Kasumi-1 (cell line): Measurements from ENCODE around the gene ATP4B.

Experiments
- DNase-seq, 2 experiments: peaks; one replicate each; lab custom pipeline; 2025; lab: John Stamatoyannopoulos, UW

Gene ATP4B

DNA sequence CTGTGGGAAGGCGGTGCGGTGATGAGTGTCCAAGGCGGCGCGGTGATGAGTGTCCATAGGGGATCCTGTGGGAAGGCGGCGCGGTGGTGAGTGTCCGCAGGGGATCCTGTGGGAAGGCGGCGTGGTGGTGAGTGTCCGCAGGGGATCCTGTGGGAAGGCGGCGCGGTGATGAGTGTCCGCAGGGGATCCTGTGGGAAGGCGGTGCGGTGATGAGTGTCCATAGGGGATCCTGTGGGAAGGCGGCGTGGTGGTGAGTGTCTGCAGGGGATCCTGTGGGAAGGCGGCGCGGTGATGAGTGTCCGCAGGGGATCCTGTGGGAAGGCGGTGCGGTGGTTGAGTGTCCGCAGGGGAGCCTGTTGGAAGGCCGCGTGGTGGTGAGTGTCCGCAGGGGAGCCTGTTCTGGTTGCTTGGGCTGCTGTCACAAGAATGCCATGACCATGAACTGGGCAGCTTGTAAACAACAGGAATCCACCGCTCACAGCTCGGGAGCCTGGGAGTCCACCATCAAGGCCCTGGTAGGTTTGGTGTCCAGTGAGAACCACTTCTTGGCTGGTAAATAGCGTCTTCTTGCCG, 52.0 kb downstream of the ATP4B start:
- DNase-seq: no peak

DNA sequence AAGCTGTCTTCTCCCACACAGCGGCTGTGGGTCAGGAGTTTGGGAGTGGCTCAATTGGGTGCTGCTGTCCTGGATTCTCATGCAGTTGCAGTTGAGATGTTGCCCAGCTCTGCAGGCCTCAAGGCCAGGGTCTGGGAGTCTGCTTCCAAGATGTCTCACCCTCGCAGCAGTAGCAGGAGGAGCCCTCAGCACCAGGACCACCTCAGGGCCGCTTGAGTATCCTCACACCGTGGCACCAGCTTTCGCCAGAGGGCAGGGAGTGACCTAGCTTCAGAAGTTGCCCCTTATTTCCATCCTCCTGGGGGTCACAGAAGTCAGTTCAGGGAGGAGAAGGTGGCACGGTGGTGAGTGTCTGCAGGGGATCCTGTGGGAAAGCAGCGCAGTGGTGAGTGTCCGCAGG, 52.5 kb downstream of the ATP4B start:
- DNase-seq: no peak

DNA sequence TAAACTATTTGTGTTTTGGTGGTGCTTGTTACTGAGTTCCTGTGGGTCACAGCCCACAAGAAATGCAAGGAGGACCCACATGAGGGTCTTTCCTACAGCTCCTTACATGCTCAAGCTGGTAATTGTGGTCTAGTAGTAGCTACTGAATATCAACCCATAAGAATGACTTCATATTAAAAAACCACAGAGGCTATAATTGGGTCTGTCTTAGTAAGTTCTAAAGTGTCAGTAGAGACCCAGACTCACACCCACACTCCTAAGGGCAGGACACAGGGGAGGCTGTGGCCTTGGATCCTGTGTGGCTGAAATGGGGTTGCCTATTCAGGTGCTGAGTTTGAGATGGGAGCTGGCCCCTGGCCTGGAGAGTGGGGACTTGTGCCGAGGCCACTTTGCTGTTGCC, 53.8 kb downstream of the ATP4B start:
- no peak for DNase-seq

DNA sequence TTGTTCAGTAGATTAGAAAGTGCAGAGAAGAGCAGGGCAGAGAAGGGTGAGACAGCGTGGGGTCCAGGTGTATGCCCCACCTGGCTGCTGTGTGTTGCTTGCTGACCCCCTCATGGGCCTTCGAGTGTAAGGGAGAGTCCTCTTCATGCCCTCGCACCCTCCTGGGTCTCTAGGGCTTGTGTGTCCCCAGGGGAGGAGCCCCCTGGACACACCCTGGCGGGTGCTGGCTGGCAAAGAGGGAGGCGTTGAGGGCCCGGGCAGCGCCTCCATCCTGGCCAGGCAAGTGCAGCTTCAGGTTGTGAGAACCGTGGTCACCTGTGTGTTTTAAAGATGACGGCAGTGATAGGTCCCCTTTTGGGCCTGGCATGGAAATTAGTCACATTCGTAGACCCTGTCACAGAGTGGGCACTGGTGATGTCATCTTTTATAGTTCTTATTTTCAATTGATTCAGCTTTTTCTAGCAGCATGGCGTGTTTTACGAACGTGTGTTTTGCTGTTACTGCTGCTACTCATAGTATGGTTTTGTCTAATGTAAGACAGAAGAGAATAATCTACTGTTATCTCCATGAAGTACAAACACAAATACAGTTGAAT, 54.8 kb downstream of the ATP4B start:
- DNase-seq: no peak

DNA sequence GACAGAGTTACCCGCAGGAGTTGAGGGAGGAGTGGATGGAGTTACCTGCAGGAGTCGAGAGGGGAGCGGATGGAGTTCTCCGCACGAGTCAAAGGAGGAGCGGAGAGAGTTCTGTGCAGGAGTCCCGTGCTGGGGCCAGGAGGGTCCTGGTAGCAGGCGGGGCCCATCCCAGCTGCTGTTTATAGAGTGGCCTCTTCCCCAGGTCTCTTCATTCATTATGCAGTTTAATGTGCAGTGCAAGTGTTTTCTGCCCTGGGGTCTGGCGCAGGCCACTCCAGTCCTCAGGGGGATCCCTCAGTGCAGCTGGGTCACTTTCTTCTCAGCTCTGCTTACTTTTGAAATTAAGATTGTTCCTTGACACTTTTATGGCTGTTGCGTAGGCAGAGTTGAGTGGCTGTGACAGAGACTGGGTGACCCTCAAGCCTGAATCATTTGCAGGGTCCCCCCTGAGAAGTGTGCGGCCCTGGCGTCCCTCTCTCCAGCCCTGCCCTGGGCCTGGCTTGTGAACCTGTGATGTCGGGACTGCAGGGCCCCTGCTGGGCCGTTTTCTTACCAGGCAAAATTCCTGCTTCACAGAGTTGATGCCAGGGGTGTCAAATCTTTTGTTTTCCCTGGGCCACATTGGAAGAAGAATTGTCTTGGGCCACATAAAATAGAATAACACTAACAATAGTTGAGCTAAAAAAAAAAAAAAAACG, 55.6 kb downstream of the ATP4B start:
- DNase-seq: no peak

DNA sequence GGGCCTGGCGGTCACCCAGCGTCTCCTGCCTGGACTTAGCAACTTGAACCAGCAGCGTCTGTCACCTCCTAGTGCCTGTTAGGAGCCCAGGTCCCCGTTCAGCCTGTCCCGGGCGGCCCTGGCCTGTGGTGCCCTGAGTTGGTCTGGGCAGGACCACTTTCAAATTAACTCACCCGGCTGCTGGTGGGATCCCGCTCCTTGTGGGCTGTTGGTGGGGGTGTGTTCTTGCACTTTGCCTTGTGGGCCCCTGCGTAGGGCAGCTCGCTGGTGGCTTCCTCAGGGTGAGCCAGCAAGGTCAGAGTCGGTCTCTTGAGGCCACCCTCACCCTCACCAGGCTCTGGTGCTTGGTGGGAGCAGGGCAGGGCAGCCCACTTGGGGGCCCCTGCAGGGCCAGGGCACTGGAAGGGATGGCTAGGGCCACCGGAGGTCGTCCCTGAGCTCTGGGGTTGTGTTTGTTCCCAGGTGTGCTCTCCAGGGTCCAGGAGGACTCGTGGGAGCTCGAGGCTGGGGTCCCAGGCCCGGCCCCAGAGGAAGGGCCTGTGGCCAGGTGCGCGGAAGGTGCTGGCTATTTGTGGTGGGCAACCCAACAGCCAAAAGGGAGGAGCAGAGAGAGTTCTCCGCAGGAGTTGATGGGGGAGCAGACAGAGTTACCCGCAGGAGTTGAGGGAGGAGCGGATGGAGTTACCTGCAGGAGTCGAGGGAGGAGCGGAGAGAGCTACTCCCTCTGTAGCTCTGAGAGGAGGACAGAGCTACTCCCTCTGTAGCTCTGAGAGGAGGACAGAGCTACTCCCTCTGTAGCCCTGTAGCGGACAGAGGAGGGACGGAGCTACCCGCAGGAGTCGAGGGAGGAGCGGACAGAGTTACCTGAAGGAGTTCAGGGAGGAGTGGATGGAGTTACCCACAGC, 56.6 kb downstream of the ATP4B start:
- DNase-seq: no peak

DNA sequence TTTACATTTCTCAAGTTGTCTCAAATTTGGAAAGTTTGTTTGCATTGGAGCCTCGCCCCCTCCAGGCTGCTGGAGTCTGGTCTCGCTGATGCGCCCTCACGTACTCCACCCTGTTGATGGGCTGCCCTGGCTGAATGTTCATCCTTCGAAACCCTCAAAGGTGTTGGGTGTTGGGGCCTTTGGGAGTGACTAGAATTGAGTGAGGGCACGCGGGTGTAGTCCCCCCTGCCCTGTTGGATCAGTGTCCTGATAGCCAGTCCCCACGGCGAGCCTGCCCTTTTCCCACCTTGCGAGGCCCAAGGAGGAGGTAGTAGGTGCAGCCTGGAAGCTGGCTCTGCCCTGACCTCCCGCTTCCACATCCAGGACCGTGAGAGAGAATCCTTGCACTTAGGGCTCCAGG, 58.6 kb downstream of the ATP4B start:
- DNase-seq: no peak
